Measurements from ENCODE around the gene STK32B.

Gene STK32B

DNA sequence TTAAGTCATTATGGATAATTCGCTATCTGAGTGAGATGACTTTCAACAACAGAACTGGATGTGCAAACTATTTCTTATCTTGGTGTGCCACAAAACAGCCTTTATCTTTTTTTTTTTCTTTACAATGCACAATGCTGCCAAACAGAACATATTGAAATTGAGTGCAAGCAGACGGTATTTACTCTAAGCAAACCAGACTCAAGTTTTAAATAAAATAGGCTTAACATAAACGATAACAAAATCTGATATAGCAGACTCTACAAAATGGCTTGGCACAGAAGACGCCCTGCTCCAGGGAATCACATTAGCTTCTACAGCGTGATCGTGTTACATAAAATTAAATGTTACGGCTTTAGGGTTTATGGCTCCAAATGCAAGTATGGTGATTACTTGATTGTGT, 9.6 kb upstream of the STK32B start:
- no peak overlapping the region for H3K4me3 ChIP-seq (ENCODE audit: low read depth, low read length)
- DNase-seq (ENCODE audit: low read depth), result no peak
- TF ChIP-seq, protein P1, sequence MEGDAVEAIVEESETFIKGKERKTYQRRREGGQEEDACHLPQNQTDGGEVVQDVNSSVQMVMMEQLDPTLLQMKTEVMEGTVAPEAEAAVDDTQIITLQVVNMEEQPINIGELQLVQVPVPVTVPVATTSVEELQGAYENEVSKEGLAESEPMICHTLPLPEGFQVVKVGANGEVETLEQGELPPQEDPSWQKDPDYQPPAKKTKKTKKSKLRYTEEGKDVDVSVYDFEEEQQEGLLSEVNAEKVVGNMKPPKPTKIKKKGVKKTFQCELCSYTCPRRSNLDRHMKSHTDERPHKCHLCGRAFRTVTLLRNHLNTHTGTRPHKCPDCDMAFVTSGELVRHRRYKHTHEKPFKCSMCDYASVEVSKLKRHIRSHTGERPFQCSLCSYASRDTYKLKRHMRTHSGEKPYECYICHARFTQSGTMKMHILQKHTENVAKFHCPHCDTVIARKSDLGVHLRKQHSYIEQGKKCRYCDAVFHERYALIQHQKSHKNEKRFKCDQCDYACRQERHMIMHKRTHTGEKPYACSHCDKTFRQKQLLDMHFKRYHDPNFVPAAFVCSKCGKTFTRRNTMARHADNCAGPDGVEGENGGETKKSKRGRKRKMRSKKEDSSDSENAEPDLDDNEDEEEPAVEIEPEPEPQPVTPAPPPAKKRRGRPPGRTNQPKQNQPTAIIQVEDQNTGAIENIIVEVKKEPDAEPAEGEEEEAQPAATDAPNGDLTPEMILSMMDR (IDR thresholded peaks at IDR 0.05; ENCODE audit: low read depth, low read length, missing control alignments), result no peak
- in situ Hi-C loops (cut with HindIII; ENCODE audit: low sequenced_read_pairs), result no loop called here

DNA sequence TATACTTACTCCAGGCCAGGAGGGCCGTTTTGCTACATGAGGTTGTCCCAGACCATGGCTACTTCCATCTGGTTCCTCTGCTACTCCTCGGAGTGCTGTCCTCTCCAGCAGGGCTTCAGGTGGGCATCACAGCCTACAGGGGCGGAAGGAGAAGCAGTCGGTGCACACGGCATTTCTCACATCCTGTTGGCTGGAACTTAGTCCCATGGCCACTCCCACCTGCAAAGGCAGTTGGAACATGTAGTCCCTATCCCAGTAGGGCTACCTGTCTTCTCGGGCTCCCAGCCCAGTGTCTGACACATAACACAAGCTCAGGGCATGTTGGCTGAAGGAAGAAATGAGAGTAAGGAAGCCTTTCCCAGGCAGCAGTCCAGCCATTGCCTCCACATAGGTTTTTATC, 7.7 kb upstream of the STK32B start:
- DNase-seq (ENCODE audit: low read depth), result no peak
- TF ChIP-seq, protein P1 (IDR thresholded peaks at IDR 0.05; ENCODE audit: low read depth, low read length, missing control alignments), result no peak
- no peak overlapping the region for H3K4me3 ChIP-seq (ENCODE audit: low read depth, low read length)
- in situ Hi-C loops (cut with HindIII; ENCODE audit: low sequenced_read_pairs), result no loop called here

DNA sequence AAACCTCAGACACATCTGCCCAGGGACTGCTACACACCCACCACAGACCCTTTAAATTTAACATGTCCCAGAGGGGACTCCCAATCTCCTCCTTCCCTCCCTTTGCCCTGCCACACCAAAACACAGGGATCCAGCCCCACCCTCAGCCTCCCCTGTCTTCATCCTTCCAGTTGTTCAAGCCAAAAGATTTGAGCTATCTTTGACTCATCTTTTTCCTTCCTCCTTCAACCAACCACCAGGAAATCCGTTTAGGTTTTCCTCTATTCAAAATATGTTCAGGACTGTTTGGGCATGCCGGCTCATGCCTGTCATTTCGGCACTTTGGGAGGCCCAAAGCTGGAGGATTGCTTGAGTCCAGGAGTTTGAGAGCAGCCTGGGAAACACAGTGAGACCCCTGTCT, 6.9 kb upstream of the STK32B start:
- TF ChIP-seq, protein P1 (IDR thresholded peaks at IDR 0.05; ENCODE audit: low read depth, low read length, missing control alignments), result no peak
- no peak for DNase-seq (ENCODE audit: low read depth)
- no peak overlapping the region for H3K4me3 ChIP-seq (ENCODE audit: low read depth, low read length)
- in situ Hi-C loops (cut with HindIII; ENCODE audit: low sequenced_read_pairs), result no loop called here

DNA sequence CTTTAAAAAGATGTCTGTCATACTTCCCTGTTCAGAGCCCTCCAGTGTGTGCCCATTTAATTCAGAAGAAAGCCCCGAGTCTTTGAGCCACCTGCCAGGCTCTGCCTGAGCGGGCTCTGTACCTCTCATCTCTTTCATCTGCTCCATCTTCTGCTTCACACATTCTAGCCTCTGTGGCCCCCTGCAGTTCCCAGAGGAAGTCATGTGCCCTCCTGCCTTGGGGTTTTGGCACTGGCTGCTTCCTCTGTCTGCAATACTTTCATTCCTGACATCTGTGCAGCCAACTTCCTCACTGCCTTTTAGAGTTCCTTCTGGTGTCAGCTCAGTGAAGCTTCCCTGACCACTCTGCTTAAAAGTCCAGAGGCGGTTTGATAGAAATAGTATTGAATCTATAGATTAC, 6.2 kb upstream of the STK32B start:
- in situ Hi-C loops (cut with HindIII; ENCODE audit: low sequenced_read_pairs), result no loop called here
- H3K4me3 ChIP-seq (ENCODE audit: low read depth, low read length), result no peak overlapping the region
- TF ChIP-seq, protein P1 (IDR thresholded peaks at IDR 0.05; ENCODE audit: low read depth, low read length, missing control alignments), result no peak
- DNase-seq (ENCODE audit: low read depth), result peak; percentile 18

DNA sequence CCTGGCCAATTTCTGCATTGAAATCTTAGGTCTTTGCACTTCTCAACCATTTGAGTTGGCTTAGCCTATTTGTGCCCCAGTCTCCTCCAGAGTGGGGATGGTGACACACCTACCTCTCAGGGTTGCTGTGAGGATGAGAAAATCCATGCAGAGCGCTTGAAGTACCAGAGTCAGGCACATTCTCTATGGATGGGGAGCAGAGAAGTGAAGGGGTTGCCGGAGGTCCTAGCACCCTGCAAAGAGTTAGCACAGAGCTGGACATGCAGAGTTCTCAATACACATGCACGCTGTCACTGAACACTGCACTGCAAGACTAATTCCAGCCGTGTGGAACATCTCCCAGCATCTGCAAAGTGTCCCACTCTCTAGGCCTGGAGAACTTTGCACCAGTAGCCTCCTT, 2.6 kb upstream of the STK32B start:
- in situ Hi-C loops (cut with HindIII; ENCODE audit: low sequenced_read_pairs), result no loop called here
- TF ChIP-seq, protein P1 (IDR thresholded peaks at IDR 0.05; ENCODE audit: low read depth, low read length, missing control alignments), result no peak
- H3K4me3 ChIP-seq (ENCODE audit: low read depth, low read length), result no peak overlapping the region
- no peak for DNase-seq (ENCODE audit: low read depth)

DNA sequence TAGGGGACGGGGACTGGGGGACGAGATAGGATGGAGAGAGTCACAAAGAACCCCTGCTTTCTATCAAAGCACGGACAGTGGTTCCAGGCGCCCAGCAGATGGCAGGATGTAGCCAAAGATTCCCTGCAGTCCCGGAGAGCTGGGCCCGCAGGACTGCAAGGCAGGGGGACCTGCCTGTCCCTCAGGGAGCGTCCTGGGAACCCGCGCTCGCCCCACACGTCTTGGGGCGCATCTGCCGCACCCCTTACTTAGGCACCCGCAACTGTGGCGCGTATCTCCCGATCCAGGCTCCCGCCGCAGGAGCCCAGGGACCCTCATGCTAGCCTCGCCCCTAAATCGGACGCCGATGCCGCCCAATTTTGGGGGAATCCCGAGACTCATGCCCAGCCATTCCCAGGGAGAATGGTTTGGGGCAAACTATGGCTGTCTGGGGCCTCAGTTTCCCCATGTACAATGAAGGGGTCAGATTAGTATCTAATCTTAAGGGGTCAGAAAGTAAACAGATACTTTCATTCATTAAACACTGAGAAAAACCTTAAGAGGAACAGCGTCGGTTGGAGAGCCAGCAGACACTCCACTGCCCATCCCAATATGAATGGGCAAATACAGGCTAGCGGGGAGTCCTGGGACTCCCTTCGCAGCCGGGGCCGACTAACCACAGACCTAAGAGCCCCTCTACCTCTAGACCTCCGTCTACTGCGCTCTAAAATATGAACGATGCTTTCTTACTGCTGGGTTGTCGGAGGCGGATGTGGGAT, 581 bp upstream of the STK32B start:
- H3K4me3 ChIP-seq (ENCODE audit: low read depth, low read length), result peak overlapping the region; percentile 53
- in situ Hi-C loops (cut with HindIII; ENCODE audit: low sequenced_read_pairs), result no loop called here
- peak; percentile 63 for DNase-seq (ENCODE audit: low read depth)
- TF ChIP-seq, protein P1 (IDR thresholded peaks at IDR 0.05; ENCODE audit: low read depth, low read length, missing control alignments), result peak; percentile 77

All from astrocyte of the cerebellum (primary cell).